HG03442 (cell line): ENCODE data around the gene POLR3GL.

Experiments used
- ATAC-seq: cut with Tn5 transposase; IDR thresholded peaks from one replicate; pipeline ENCODE4 v1.9.1; 2021; ENCODE audit warnings: mild to moderate bottlenecking, moderate library complexity; ENCODE audit not compliant: unreplicated experiment

Gene POLR3GL

DNA sequence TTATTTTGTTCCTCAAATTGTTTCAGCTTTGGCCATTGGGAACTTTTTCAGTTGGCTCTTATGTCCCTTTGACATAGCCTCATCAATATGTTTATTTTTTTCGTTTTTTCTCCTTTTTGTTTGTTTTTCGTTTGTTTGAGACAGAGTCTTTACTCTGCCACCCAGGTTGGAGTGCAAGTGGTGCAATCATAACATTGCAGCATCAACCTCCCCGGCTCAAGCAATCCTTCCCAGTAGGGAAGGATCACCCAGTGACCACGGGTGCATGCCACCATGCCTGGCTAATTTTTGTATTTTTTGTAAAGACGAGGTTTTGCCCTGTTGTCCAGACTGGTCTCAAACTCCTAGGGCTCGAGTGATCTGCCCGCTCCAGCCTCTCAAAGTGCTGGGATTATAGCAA lies 8.1 kb downstream of the POLR3GL start:
- ATAC-seq, result no peak

DNA sequence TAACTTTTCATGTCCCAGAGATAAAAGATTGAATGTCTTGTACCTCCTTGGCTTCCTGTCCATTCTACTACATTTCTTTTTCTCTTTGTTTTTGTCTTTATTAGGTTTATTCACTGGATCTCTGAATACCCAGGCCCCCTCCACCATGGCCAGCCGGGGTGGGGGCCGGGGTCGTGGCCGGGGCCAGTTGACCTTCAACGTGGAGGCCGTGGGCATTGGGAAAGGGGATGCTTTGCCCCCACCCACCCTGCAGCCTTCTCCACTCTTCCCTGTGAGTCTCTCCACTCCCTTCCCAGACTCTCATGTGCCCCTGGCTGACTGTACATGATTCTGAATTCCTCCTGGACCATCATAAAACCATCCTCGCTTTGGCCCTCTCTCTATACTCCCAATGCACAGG lies 10.2 kb downstream of the POLR3GL start:
- ATAC-seq, result no peak

DNA sequence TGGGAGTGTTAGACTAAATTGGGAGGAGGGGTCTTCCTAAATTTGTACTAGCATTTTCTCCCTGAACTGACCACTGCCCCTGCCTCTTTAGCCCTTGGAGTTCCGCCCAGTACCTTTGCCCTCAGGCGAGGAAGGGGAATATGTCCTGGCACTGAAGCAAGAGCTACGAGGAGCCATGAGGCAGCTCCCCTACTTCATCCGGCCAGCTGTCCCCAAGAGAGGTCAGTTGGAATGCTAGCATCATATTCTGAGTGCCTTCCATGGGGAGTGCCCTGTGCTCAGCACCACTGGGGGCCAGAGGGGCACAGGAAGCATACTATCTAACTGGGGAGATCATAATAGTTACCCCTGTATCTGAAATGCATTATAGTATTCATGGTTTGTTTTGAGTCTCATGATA lies 10.7 kb downstream of the POLR3GL start:
- ATAC-seq, result no peak

DNA sequence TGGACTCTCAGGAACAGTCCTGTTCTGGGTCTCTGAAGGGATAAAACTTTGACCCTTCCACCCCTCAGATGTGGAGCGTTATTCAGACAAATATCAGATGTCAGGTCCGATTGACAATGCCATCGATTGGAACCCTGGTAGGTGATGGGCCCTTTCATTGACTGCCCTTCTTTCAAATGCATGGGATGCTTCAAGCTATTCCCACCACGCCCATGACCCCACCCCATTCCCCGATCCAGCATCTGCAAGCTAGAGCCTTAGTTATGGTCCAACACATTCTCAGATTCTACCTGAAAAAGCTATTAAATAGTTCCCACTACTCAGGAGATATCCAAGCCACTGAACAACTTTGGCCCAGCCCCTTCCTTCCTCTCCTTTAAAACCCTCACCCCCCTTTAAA lies 12.5 kb downstream of the POLR3GL start:
- ATAC-seq, result no peak

DNA sequence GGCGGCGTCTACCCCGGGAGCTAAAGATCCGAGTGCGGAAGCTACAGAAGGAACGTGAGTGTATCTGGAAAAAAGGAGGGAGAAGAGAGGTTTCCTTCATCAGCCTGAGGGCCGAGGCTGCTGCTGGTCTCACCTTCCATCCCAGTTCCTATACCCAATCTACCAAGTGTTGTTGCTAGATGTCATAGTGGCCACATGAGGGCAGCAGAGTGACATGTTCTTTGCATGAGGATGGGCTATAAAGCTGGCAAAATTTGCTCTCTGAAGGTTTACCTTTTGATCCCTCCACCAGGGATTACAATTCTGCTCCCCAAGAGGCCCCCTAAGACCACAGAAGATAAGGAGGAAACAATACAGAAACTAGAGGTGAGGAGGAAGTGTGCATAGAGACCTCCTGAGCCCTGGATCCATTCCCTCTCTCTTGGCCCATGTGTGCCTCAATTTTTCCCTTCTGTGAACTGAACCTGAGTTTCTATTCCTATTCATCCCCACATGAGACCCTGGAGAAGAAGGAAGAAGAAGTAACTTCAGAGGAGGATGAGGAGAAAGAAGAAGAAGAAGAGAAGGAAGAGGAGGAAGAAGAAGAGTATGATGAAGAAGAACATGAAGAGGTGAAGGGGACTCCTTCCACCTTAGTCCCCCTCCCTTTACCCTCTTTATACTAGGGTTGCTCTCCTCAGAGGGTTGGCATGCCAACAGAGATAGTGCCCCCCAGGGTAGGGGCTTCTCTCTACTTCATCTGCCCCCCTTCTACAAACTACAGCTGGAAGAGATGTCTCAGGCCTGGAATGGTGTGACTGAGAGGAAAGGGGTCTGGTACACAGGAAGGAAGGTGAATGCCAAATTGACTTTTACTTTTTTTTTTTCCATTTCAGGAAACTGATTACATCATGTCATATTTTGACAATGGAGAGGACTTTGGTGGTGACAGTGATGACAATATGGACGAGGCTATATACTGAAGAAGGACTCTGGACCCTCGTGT lies 13.3 kb downstream of the POLR3GL start:
- ATAC-seq, result no peak

DNA sequence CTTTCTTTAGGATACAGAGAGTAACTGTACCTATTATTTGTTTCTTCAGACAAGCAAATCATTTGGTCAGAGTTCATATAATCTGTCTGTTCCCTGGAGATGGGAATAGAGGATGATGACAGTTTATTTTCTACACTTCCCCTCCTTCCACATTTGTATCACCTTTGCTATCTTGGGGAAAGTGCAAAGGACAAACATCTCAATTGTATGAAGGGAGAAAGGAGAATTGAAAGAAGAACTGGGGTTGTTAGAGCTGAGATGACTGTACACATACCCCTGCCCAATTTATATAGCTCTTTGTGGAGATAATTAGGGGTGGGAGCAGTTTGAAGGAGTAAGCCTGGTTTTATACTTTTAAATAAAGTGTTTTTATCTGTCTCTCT lies 14.0 kb downstream of the POLR3GL start:
- no peak for ATAC-seq

DNA sequence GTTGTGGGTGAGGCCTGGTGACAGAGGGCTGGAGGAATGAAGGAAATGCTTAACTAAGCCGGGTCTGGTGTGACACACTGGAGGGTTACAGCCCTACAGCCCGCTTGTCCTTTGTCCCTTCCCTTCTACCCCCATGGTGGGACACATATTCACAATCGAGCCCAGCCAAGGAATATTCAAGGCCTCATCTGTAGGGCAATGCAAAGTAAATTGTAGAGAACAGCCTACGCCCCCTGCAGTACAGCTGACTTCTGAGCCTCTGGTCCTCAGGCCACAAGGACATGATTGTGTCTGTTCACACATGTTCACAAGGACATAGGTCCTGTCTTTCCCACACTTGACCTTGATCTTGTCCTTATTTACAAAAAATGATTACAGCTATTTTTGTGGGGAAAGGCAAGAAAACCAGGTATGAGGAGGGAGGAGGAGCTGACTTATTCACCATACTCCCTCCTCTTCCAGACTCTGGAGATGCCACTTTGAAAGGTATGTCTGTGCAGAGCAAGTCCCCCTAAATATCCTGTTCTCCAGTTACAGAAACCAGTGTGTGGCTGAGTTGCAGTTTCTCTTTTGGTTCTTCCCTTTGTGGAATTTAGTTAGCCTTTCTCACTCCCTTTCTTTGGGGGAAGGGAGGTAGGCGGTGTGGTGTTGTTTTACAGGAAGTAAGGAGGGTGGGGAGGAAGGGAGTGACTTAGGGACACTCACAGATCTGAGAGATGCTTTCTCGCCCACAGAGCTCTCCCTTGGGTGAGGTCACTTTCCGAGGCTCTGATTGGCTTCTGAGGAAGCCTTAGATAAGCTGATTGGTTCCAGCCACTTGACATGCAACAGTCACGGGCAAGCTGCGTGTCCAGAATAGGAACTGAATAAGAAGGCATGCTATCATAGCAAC lies 14.6 kb downstream of the POLR3GL start:
- peak; percentile 83 for ATAC-seq

DNA sequence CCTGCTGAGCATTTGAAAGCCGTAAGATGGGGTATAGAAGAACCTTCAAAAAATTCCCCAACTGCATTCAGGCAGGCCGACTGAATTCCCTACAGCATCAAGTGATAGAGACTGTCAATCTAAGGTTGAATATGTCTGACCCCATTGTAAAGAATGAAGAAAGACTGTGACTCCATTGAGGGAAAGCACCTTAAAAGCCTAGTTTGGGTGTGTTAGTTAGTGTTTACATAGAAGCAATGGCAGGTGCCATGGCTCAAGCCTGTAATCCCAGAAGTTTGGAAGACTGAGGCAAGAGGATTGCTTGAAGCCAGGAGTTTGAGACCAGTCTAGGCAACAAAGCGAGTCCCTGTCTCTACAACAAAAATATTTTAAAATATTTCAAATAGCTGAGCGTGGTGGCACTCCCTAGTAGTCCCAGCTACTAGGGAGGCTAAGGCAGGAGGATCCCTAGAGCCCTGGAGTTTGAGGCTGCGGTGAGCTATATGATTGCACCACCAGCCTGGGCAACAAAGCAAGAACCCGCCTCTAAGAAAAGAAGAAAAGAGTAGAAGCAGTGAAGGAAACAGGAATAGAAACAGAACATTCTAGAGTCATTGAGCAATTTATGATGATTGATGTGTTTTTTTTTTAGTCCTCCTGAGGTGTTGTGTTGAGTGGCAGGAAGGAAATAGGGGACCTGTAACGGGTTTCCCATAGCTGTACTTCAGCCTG lies 15.4 kb downstream of the POLR3GL start:
- ATAC-seq, result peak; percentile 28

DNA sequence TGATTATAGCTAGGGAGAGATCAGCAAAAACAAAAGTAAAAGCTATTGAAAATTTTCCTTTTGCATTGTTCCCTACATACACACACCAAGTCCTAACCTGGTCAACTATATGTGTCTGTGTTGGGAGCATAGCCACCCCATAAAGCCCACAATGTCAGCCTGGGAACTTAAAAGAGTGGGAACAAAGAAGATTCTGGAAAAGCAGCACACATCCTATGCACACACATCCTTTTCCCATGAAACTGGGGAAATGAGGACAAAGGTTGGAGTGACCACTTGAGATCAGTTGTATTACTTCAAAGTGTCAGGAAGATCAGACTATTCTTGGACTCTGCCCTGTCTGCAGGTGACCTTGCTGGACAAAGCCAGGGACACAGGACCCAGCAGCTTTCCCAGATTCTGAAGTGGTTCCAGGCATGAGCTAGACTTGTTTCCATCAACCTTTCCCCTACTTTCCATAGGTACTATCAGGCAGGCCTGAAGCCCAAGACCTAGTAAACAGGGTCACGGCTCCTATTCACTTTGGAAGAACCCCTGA lies 16.0 kb downstream of the POLR3GL start:
- ATAC-seq, result no peak

DNA sequence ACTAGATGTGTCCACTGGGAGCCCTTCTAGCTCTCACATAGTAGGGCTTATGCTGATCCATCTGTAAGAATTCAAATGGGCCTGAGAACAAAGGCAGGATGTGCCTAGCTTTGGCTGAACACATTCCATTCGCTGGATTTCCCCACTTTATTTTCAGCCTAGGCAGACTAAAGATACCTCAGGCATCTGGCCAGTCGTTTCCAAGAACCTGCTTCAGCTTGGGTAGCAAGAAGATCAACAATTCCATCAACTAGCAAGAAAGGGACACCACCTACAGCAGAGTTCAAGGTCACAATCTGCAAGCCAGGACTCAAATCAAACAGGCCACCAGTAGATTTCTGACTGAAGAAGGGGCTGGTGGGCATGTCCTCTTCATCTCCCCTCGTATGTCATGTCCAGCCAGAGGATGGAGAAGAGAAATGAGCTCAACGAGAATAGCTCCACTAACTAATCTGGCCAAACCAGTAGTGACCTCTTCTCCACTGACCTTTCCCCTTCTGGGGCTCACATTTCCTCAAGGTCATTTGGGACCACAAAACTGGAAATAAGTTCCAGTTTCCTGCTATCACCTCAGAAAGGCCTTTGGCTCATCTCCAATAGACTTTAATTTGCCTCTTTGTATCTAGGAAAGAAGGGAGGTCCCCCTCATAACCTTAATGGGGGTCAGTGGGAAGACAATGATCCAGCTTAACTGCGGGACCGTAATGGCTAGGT lies 17.7 kb downstream of the POLR3GL start:
- no peak for ATAC-seq

DNA sequence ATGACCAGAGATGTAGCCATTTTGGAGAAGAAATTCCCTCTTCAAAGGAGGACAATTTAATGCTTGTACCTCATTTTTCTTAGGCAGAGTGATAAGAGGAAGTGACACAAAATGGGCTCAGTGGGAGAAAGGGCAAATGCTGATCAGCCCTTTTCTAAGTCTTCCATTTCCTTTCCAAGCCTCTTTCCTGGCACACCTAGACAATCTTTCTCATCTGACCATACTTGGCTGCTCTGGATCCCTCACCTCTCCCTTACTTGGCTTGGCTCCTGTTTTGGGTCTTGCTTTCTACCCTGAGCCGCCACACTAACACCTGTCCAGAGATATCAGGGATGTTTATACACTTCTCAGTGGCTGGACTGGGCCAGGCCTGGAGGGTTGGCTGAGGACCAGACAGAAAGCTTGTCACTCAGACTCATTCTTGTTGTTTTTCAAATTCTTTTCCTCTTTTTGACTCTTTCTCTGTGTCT lies 18.8 kb downstream of the POLR3GL start:
- ATAC-seq, result no peak

DNA sequence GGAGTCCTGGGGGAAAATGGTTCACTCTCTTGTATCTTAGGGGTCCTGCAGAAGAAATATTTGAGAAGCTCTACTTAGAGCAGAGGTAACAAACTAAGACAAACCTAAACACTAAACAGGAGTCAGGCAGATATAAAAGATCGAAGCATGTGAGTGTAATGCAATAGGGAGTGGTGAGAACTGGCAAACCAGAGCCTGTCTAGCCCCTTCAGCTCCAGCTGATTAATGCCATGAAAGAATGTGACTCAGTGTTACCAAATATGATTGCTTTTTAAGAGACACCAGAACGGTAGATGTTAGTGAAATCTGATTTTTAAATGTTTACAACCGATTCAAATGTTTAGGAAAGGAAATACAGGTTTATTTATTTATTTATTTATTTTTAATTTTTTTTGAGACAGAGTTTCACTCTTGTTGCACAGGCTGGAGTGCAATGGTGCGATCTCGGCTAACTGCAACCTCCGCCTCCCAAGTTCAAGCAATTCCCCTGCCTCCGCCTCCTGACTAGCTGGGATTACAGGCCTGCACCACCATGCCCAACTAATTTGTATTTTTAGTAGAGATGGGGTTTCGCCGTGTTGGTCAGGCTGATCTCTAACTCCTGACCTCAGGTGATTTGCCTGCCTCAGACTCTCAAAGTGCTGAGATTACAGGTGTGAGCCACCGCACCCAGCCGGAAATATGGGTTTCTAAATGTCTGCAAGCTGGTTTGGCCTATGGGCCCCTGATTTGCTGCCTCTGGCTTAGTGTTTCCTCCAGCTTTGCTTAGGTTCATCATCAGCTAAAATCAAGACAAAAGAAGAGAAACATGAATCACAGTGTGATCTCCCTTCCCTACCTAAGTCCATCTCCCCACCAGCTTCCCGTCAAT lies 19.7 kb downstream of the POLR3GL start:
- no peak for ATAC-seq

DNA sequence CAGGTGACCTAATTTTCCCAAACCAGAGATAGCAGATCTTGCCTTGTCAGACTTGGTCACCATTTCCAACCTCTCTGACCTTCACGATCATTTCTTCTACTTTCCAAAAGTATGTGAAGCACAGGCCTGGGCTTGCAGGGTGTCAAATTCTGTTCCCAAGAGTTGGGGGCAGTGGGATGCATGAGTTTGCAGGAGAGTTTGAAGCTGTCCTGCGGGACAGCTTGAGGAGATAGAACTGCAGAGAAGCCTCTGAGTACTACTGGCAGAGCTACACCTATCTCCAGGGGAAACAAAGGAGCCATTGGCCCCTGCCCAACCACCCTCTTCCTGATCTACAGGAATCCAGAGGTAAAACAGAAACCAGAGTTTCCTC lies 20.6 kb downstream of the POLR3GL start:
- no peak for ATAC-seq

DNA sequence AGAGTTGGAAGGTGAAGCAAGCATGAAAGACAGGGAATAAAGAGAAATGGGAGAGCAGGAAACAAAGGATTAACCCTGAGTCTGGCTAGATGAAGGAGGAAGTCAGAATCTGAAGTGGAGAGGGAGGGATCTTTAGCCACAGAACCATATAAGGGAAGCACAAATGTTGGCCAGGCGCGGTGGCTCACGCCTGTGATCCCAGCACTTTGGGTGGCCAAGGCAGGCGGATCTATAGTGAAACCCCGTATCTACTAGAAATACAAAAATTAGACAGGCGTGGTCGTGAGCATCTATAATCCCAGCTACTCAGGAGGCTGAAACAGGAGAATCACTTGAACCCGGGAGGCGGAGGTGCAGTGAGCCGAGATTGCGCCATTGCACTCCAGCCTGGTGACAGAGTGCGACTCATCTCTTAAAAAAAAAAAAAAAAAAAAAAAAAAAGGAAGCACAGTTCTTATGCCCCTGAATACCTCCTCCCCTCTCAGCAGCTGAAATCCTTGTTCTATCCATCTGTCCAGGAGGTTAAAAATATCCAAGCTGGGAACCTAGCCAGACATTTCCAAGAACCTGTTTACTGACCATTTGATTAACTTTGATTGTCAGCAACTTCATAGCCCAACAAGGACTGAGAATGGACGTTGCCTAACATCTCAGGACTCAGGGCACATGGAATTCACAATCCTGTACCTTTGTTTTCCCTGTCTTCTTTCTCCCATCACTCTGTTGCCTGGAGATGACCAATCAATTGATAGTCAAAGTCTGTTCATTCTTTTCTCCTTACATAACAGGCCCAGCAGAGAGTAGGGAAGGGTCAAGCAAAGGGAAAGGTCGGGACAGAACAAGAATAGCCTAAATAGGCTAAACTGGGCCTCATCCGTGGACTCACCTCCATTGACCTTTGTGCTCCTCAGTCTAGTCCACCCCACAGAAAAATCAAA lies 21.3 kb downstream of the POLR3GL start:
- ATAC-seq, result no peak

DNA sequence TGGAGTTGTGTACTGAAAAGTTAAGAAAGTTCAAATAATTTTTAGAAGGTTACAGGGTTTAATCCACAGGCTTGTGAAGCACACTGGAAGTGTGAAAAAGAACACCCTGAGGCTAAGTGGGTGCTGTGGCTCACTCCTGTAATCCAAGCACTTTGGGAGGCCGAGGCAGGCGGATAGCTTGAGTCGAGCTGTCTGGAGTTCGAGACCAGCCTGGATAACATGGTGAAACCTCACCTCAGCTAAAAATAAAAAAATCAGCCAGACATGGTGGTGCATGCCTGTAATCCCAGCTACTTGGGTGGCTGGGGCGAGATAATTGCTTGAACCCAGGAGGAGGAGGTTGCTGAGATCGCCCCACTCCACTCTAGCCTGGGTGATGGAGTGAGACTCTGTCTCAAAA lies 22.1 kb downstream of the POLR3GL start:
- ATAC-seq, result no peak

DNA sequence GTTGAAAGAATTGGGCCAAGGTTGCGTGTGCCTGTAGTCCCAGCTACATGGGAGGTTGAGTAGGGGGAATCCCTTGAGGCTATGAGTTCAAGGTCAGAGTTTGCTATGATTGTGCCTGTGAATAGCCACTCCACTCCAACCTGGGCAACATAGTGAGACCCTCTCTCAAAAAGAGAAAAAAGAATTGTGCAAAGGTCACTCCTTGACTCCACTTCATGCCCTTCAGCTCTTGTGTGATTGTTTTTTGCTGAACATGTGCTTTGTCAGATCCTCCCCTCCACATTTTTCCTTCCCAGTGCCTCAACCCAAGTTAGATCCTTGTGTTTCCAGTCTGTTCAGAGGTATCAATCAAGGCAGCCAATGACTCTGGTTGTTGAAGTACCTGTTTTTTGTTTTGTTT lies 23.4 kb downstream of the POLR3GL start:
- ATAC-seq, result no peak

DNA sequence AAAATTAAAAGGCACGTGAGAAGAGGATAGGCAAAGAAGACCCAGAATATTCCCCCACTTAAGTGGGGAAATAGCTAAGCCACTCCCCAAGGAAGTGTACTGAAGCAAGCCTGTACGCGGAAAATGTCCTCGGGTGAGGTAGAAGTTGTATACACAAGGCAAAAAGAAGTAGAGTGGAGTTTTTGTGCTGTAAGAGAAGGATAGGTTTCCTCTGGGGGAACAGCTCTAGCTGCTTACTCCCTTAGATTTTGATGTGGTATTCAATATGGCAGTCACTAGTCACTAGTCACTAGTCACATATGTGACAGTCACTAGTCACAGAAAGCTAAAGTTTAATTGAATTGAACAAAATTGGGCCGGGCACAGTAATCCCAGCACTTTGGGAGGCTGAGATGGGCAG lies 24.3 kb downstream of the POLR3GL start:
- ATAC-seq, result no peak

DNA sequence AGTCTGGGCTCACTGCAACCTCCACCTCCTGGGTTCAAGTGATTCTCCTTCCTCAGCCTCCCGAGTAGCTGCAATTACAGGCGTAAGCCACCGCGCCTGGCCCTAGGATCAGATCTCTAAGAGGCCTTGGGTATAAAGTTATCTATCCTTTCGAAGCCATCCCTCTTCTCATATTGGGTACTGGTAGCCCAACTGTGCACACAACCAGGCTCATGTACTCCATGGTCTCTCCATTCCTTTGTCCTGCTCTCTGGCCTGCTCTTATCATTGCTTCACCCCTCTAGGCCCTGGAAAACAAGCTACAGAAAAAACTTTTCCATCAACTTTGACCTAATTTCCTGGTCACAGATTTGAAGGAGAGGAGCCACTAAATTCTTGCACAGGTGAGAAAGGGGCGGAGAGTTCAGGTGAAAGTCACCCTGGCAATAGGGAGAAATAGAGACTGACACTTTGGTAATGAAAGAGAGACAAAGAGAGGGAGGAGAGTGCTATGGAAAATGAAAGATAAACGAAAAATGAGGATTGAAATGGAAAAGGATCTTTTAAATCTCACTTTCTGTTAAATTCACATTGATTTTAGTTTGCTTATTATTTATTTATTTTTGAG lies 25.9 kb downstream of the POLR3GL start:
- no peak for ATAC-seq
